T-helper 22 cell (primary cell): Measurements from ENCODE around the gene POLD4.

ENCODE experiments used
- DNase-seq: peaks from one replicate; pipeline ENCODE4 v3.0.0-alpha.2; 2020; ENCODE audit warnings: low read depth

Gene POLD4

GRCh38 chr11:67301313-67301921, 51.9 kb downstream of the POLD4 start:
- no peak for DNase-seq
